Memory B cell (primary cell): ENCODE data around the gene CLIC6.
A peak's percentile ranks its signal among the peaks of the same experiment; 100 is the strongest.

Experiments used
- ATAC-seq: fragments of 150-1000 bp; cut with Tn5 transposase; 2 replicates; pipeline ENCODE4 v1.10.0; 2021; ENCODE audit warnings: low read depth, mild to moderate bottlenecking, moderate library complexity
- DNase-seq, 2 donors: peaks; one replicate each; pipeline ENCODE4 v3.0.0; 2022; ENCODE audit warnings: low spot score in 2 of 2
- H3K27ac Mint-ChIP-seq: one replicate; pipeline ENCODE4 v1.8.0; 2022; ENCODE audit warnings: mild to moderate bottlenecking, moderate library complexity, mixed read lengths
- H3K27me3 Mint-ChIP-seq: one replicate; pipeline ENCODE4 v1.8.0; 2022; ENCODE audit warnings: mixed read lengths
- H3K36me3 Mint-ChIP-seq: one replicate; pipeline ENCODE4 v1.8.0; 2022; ENCODE audit warnings: mild to moderate bottlenecking, mixed read lengths
- H3K4me1 Mint-ChIP-seq: one replicate; pipeline ENCODE4 v1.8.0; 2022; ENCODE audit warnings: mixed read lengths
- H3K4me3 Mint-ChIP-seq: one replicate; pipeline ENCODE4 v1.8.0; 2022; ENCODE audit warnings: mild to moderate bottlenecking, moderate library complexity, mixed read lengths
- H3K9me3 Mint-ChIP-seq: one replicate; pipeline ENCODE4 v1.8.0; 2022; ENCODE audit warnings: mixed read lengths

CLIC6 gene

GRCh38 chr21:34691390-34692032, 22.7 kb downstream of the CLIC6 start:
- Mint-ChIP-seq H3K27ac (no peak overlapping the region), H3K4me3 (no peak overlapping the region), H3K36me3 (peaks cover 1% of the 10 kb centered on the region), H3K9me3 (no peaks in the 10 kb centered on the region), H3K27me3 (peaks cover 7% of the 10 kb centered on the region), H3K4me1 (no peaks in the 10 kb centered on the region)
- ATAC-seq (no peak), DNase-seq (no peak)

GRCh38 chr21:34692458-34693020, 23.7 kb downstream of the CLIC6 start:
- Mint-ChIP-seq H3K4me3 (no peak overlapping the region), H3K4me1 (no peaks in the 10 kb centered on the region), H3K36me3 (peaks cover 1% of the 10 kb centered on the region), H3K27ac (no peak overlapping the region), H3K27me3 (peaks cover 7% of the 10 kb centered on the region), H3K9me3 (no peaks in the 10 kb centered on the region)
- DNase-seq (no peak), ATAC-seq (no peak)

- H3K4me1 Mint-ChIP-seq = no peaks in the 10 kb centered on the region
- H3K27me3 Mint-ChIP-seq = peaks cover 7% of the 10 kb centered on the region
- DNase-seq = peak; percentile 37 to 45
- no peak overlapping the region for H3K27ac Mint-ChIP-seq
- H3K4me3 Mint-ChIP-seq = no peak overlapping the region
- ATAC-seq = peak; percentile 47
- no peaks in the 10 kb centered on the region for H3K9me3 Mint-ChIP-seq
- H3K36me3 Mint-ChIP-seq = peaks cover 1% of the 10 kb centered on the region
Measured at GRCh38 chr21:34693192-34693810, 24.5 kb downstream of the CLIC6 start.

- no peak for DNase-seq
- Mint-ChIP-seq H3K9me3 (no peaks in the 10 kb centered on the region), H3K4me3 (no peak overlapping the region), H3K27me3 (peaks cover 7% of the 10 kb centered on the region), H3K27ac (no peak overlapping the region), H3K36me3 (peaks cover 1% of the 10 kb centered on the region), H3K4me1 (no peaks in the 10 kb centered on the region)
- ATAC-seq = no peak
Measured at GRCh38 chr21:34695434-34695833, 26.6 kb downstream of the CLIC6 start.

DNA sequence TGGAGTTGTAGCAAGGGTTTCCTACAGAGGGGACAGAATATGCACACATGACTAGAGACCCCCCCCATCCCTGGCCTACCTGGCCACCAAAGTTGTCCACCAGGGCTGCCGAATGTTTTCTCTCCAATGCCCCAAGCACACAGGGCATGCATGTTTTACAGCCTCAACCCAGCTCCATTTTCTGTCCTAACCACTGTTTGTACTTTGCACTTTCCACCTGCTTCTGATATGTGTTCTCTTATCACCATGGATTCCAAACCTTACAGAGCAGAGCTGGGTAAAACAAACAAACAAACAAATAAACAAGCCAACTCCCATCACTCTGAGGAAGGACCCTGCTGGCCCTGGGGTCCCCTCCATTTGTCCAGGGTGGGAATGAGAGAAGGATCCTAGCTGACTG, 27.3 kb downstream of the CLIC6 start:
- Mint-ChIP-seq H3K9me3 (no peaks in the 10 kb centered on the region), H3K36me3 (peaks cover 1% of the 10 kb centered on the region), H3K4me1 (no peaks in the 10 kb centered on the region), H3K27me3 (peaks cover 7% of the 10 kb centered on the region), H3K27ac (no peak overlapping the region), H3K4me3 (no peak overlapping the region)
- no peak for ATAC-seq
- no peak for DNase-seq

GRCh38 chr21:34697826-34698225, 29.0 kb downstream of the CLIC6 start:
- H3K9me3 Mint-ChIP-seq = no peaks in the 10 kb centered on the region
- no peak overlapping the region for H3K27ac Mint-ChIP-seq
- no peak for DNase-seq
- no peak for ATAC-seq
- H3K4me1 Mint-ChIP-seq = no peaks in the 10 kb centered on the region
- no peak overlapping the region for H3K4me3 Mint-ChIP-seq
- peaks cover 1% of the 10 kb centered on the region for H3K36me3 Mint-ChIP-seq
- H3K27me3 Mint-ChIP-seq = peaks cover 9% of the 10 kb centered on the region

- Mint-ChIP-seq H3K4me1 (no peaks in the 10 kb centered on the region), H3K27ac (no peak overlapping the region), H3K36me3 (peaks cover 1% of the 10 kb centered on the region), H3K9me3 (no peaks in the 10 kb centered on the region), H3K27me3 (peaks cover 9% of the 10 kb centered on the region), H3K4me3 (no peak overlapping the region)
- DNase-seq (no peak), ATAC-seq (no peak)
Measured at GRCh38 chr21:34698270-34699015, 29.6 kb downstream of the CLIC6 start.

- no peak for ATAC-seq
- DNase-seq = no peak
- H3K27me3 Mint-ChIP-seq = peaks cover 5% of the 10 kb centered on the region
- no peak overlapping the region for H3K27ac Mint-ChIP-seq
- no peak overlapping the region for H3K4me3 Mint-ChIP-seq
- no peaks in the 10 kb centered on the region for H3K9me3 Mint-ChIP-seq
- H3K4me1 Mint-ChIP-seq = no peaks in the 10 kb centered on the region
- no peaks in the 10 kb centered on the region for H3K36me3 Mint-ChIP-seq
Measured at GRCh38 chr21:34700605-34701004, 31.8 kb downstream of the CLIC6 start.

GRCh38 chr21:34701726-34702125, 32.9 kb downstream of the CLIC6 start:
- Mint-ChIP-seq H3K4me3 (no peak overlapping the region), H3K9me3 (no peaks in the 10 kb centered on the region), H3K4me1 (peaks cover 4% of the 10 kb centered on the region), H3K36me3 (no peaks in the 10 kb centered on the region), H3K27ac (no peak overlapping the region), H3K27me3 (peaks cover 5% of the 10 kb centered on the region)
- no peak for ATAC-seq
- DNase-seq = no peak

- Mint-ChIP-seq H3K27ac (no peak overlapping the region), H3K4me3 (no peak overlapping the region), H3K36me3 (no peaks in the 10 kb centered on the region), H3K27me3 (peaks cover 5% of the 10 kb centered on the region), H3K9me3 (no peaks in the 10 kb centered on the region), H3K4me1 (peaks cover 4% of the 10 kb centered on the region)
- no peak for ATAC-seq
- no peak for DNase-seq
Measured at GRCh38 chr21:34702341-34703170, 33.8 kb downstream of the CLIC6 start.

DNA sequence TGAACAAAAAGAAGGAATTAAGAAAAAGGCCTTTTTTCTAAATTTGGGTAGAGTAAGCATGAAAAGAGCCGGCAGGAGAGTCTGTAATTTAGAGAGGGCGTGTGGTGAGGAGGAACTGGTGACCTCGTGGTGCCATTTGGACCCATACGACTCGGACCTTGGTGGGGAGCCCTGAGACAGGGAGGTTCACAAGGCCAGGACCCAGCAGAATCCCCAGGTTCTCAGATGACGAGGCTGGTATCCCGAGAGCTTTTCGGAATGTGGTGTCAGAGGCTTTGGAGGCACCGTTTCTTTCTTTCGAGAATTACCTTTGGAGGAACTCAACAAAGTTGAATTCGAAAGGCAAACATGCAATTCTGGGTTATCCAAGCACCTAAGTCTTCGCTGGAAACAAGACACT, 34.8 kb downstream of the CLIC6 start:
- peaks cover 10% of the 10 kb centered on the region for H3K4me1 Mint-ChIP-seq
- no peaks in the 10 kb centered on the region for H3K9me3 Mint-ChIP-seq
- DNase-seq (no peak), ATAC-seq (no peak)
- H3K27ac Mint-ChIP-seq = no peak overlapping the region
- H3K36me3 Mint-ChIP-seq = no peaks in the 10 kb centered on the region
- no peak overlapping the region for H3K4me3 Mint-ChIP-seq
- H3K27me3 Mint-ChIP-seq = peaks cover 5% of the 10 kb centered on the region

- H3K4me1 Mint-ChIP-seq = peaks cover 10% of the 10 kb centered on the region
- H3K27me3 Mint-ChIP-seq = peaks cover 5% of the 10 kb centered on the region
- H3K36me3 Mint-ChIP-seq = no peaks in the 10 kb centered on the region
- DNase-seq (no peak), ATAC-seq (no peak)
- H3K9me3 Mint-ChIP-seq = no peaks in the 10 kb centered on the region
- H3K4me3 Mint-ChIP-seq = no peak overlapping the region
- no peak overlapping the region for H3K27ac Mint-ChIP-seq
Measured at GRCh38 chr21:34704119-34704518, 35.3 kb downstream of the CLIC6 start.

- no peak for ATAC-seq
- peaks cover 10% of the 10 kb centered on the region for H3K4me1 Mint-ChIP-seq
Measured at GRCh38 chr21:34705011-34705410, 36.2 kb downstream of the CLIC6 start.

GRCh38 chr21:34706337-34706736, 37.5 kb downstream of the CLIC6 start:
- peaks cover under 1% of the 10 kb centered on the region for H3K27me3 Mint-ChIP-seq
- DNase-seq (no peak), ATAC-seq (no peak)
- no peak overlapping the region for H3K4me3 Mint-ChIP-seq
- H3K36me3 Mint-ChIP-seq = no peaks in the 10 kb centered on the region
- H3K27ac Mint-ChIP-seq = no peak overlapping the region
- H3K4me1 Mint-ChIP-seq = peaks cover 10% of the 10 kb centered on the region
- no peaks in the 10 kb centered on the region for H3K9me3 Mint-ChIP-seq

More at GRCh38 chr21:34705011-34705410, 36.2 kb downstream of the CLIC6 start:
- H3K27ac Mint-ChIP-seq = no peak overlapping the region
- no peak for DNase-seq
- peaks cover 2% of the 10 kb centered on the region for H3K27me3 Mint-ChIP-seq
- H3K36me3 Mint-ChIP-seq = no peaks in the 10 kb centered on the region
- no peaks in the 10 kb centered on the region for H3K9me3 Mint-ChIP-seq
- no peak overlapping the region for H3K4me3 Mint-ChIP-seq
